Mucosa of rectum (tissue), 2 donors: Measurements from ENCODE around the gene MUC22.

Source experiments
- H3K27ac ChIP-seq, 2 donors: one replicate each; pipeline ENCODE4 v1.7.0; 2013; ENCODE audit warnings: inconsistent platforms in 2 of 2, low read depth in 2 of 2, low read length in 2 of 2
- H3K27me3 ChIP-seq, 2 donors: one replicate each; pipeline ENCODE4 v1.7.0; 2013; ENCODE audit warnings: low read length in 2 of 2; ENCODE audit not compliant: control insufficient read depth in 2 of 2, insufficient read depth in 2 of 2
- H3K36me3 ChIP-seq, 2 donors: one replicate each; pipeline ENCODE4 v1.7.0; 2013; ENCODE audit warnings: low read length in 2 of 2; ENCODE audit not compliant: control insufficient read depth in 2 of 2, insufficient read depth in 2 of 2
- H3K4me1 ChIP-seq, 2 donors: one replicate each; pipeline ENCODE4 v1.7.0; 2013; ENCODE audit warnings: low read length in 2 of 2, mild to moderate bottlenecking in 1 of 2; ENCODE audit not compliant: control insufficient read depth in 2 of 2, insufficient read depth in 2 of 2
- H3K4me3 ChIP-seq, 2 donors: one replicate each; pipeline ENCODE4 v1.7.0; 2013; ENCODE audit warnings: low read length in 2 of 2
- H3K9ac ChIP-seq, 2 donors: one replicate each; pipeline ENCODE4 v1.7.0; 2013; ENCODE audit warnings: low read length in 2 of 2, low read depth in 1 of 2, mild to moderate bottlenecking in 1 of 2
- H3K9me3 ChIP-seq, 2 donors: one replicate each; pipeline ENCODE4 v1.7.0; 2013; ENCODE audit warnings: low read length in 2 of 2; ENCODE audit not compliant: control insufficient read depth in 2 of 2
- donor health status: healthy.
- donor health status: Normal muscosa, but diverticular disease.

The MUC22 gene

DNA sequence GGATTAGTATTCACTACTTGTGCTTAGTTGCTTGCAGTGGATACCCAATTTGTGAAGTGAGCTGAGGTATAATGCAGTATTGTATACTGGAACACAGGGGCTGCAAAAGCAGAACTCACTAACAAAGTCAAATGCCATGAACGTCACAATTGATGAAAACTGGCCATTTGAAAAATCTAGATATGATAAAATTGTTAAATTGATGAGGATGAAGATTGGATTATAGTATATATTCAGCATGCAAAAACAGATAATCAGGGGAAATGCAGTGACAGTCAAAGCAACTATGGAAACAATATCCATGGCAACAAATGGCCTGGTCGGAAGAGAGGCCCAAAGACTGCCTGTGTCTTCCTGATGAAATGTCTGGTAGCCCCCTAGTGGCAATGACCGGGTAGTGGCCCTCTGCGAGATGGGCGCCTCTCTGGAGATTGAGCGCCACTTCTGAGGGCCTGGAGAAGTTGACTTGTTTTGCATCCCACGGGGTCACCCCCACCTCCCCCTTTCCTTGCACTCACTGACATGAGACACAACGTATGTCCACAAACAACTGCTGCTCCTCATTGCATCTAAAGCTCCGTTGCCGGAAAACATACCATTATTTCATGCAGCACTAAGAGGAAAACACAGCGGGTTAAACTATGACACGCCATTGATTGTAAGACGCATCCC is 58.5 kb downstream of the MUC22 start:
- Histone ChIP-seq H3K27ac (no peak overlapping the region), H3K4me1 (no peaks in the 10 kb centered on the region), H3K36me3 (no peaks in the 10 kb centered on the region), H3K9me3 (no peaks in the 10 kb centered on the region), H3K27me3 (no peaks in the 10 kb centered on the region), H3K9ac (no peak overlapping the region), H3K4me3 (no peak overlapping the region)

- Histone ChIP-seq H3K9me3 (no peaks in the 10 kb centered on the region), H3K36me3 (no peaks in the 10 kb centered on the region), H3K27me3 (no peaks in the 10 kb centered on the region), H3K4me1 (no peaks in the 10 kb centered on the region), H3K4me3 (no peak overlapping the region), H3K9ac (no peak overlapping the region), H3K27ac (no peak overlapping the region)
Measured at GRCh38 chr6:31070711-31071197, 60.5 kb downstream of the MUC22 start.

DNA sequence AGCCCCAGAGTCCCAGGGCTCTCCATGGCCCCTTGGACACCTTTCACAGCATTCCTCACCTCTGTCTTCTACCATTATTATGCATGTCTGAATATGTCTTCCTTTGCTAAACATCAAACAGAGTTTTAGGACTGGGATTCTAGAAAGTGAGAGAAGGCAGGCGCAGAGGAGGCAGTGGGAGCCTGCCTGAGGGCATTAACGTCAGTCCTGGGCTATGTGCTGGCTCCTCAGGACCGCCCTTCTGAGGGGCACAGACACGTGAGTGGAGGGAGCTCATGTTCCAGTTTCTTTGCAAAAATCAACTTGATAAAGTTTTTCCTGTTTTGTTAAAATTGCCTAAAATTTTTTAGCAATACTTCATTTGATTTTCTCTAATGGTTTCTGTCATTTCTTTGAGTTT is 64.1 kb downstream of the MUC22 start:
- Histone ChIP-seq H3K9me3 (no peaks in the 10 kb centered on the region), H3K27me3 (peaks cover 0 to 4% of the 10 kb centered on the region in 2 donors), H3K27ac (no peak overlapping the region), H3K9ac (no peak overlapping the region), H3K36me3 (no peaks in the 10 kb centered on the region), H3K4me1 (peaks cover 0 to under 1% of the 10 kb centered on the region in 2 donors), H3K4me3 (no peak overlapping the region)

DNA sequence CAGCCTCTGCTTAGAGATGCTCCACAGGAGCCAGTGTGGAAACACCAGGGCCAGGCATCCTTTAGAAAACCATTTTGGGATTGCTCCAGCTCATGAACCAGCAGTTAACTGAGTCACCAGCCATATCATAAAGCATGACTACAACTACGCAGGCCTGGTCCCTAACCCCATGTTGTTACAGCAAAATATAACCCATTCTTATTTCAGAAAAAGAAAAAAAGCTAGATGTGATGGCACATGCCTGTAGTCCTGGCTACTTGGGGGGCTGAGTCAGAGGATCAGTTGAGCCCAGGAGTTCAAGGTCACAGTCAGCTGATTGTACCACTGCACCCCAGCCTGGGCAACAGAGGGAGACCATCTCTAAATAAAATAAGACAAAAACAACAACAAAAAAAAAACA is 65.3 kb downstream of the MUC22 start:
- no peak overlapping the region for H3K9ac ChIP-seq
- H3K27ac ChIP-seq, result no peak overlapping the region
- H3K4me3 ChIP-seq, result no peak overlapping the region
- no peaks in the 10 kb centered on the region for H3K36me3 ChIP-seq
- H3K9me3 ChIP-seq, result no peaks in the 10 kb centered on the region
- H3K27me3 ChIP-seq, result peaks cover 0 to 4% of the 10 kb centered on the region in 2 donors
- H3K4me1 ChIP-seq, result peaks cover 0 to 3% of the 10 kb centered on the region in 2 donors

DNA sequence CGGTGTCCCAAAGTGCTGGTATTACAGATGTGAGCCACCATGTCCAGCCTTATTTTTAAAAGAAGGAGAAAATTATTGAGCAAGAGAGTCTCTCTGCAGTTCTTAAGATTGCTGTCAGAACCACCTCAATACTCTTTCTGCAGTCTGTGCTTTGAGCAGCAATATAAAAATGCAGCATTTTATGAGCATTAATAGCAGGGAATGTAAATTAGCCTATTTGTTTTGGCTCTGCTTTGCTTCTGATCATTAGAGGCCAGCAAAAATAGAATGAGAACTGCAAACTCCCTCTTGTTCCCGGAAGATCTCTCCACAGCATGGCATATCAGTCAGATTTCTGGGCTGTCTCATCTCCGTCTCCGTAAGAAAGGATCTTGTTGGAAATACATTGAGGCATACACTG is 66.3 kb downstream of the MUC22 start:
- Histone ChIP-seq H3K9ac (no peak overlapping the region), H3K9me3 (no peaks in the 10 kb centered on the region), H3K4me1 (peaks cover 0 to 3% of the 10 kb centered on the region in 2 donors), H3K27me3 (peaks cover 0 to 4% of the 10 kb centered on the region in 2 donors), H3K4me3 (no peak overlapping the region), H3K27ac (no peak overlapping the region), H3K36me3 (no peaks in the 10 kb centered on the region)

DNA sequence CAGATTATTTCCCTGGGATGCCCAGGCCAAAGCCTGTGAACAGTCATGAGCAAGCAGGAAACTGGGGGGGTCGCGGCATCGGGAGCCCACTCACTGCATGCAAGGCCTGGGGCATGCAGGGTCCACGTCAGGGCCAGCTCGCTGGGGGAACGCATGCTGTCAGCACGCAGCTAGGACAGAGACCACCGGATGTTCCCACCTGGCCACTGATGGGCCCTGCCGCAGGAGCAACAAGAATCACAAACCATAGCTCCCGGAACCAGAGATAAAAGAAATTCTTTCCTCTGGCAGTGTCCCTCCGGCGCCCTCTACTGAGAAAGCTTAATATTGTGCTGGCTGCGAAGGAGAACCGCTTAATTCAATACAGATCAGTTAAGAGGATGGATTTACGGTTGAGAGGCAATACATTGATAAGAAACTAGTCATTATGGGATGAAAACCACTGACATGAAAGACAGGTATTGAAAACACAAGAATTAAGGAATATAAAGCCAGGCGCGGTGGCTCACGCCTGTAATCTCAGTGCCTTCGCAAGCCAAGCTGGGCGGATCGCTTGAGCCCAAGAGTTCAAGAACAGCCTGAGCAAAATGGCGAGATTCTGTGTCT is 69.5 kb downstream of the MUC22 start:
- Histone ChIP-seq H3K4me3 (peak overlapping the region in 1 of 2 donors; percentile 17), H3K9ac (no peak overlapping the region), H3K27ac (no peak overlapping the region), H3K27me3 (peaks cover 0 to 4% of the 10 kb centered on the region in 2 donors), H3K4me1 (peaks cover 0 to 3% of the 10 kb centered on the region in 2 donors), H3K9me3 (no peaks in the 10 kb centered on the region), H3K36me3 (no peaks in the 10 kb centered on the region)

DNA sequence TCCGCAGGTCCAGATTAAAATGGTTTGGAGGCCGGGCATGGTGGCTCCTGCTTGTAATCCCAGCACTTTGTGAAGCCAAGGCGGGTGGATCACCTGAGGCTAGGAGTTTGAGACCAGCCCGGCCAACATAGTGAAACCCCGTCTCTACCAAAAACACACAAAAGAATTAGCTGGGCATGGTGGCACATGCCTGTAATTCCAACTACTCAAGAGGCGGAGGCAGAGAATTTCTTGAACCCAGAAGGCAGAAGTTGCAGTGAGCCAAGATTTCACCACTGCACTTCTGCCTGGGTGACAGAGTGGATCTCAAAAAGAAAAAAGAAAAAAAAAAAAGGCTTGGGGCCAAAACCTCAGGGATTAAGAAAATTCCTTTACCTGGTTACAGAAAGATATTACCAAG is 71.6 kb downstream of the MUC22 start:
- Histone ChIP-seq H3K36me3 (no peaks in the 10 kb centered on the region), H3K9ac (no peak overlapping the region), H3K27me3 (peaks cover 3 to 4% of the 10 kb centered on the region in 2 donors), H3K27ac (no peak overlapping the region), H3K4me3 (no peak overlapping the region), H3K4me1 (peaks cover 0 to 3% of the 10 kb centered on the region in 2 donors), H3K9me3 (no peaks in the 10 kb centered on the region)

DNA sequence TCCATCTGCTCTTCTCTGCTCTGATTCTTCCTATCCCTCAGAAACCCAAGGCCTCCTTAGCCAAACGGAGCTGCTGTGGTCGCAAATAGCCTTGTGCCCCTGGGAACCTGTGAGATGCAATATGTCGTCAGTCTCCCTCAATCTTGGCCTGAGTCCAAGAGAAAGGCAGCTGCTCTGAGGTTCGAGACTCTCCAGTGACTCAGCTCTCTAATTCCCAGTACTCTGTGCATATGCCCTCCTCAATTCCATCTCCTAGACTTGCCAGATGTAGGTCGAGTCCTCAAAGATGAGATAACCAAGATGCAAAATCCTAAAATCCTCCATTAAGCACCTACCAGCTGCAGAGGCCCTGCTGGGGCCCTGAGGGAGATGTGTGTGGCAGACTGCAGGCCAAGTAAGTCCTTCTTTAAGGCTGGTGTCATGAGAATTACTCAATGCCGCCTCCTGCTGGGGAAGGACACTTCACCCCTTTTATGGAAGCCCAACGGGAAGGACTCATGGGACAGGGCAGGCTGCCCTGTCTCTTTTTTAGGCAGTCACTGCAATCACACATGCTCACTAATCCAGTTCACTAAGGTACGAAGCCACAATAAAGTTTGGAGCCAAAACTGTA is 73.6 kb downstream of the MUC22 start:
- Histone ChIP-seq H3K27me3 (peaks cover 0 to 3% of the 10 kb centered on the region in 2 donors), H3K36me3 (no peaks in the 10 kb centered on the region), H3K27ac (no peak overlapping the region), H3K4me3 (no peak overlapping the region), H3K9me3 (no peaks in the 10 kb centered on the region), H3K9ac (no peak overlapping the region), H3K4me1 (peaks cover 0 to 3% of the 10 kb centered on the region in 2 donors)
